Measurements from ENCODE around the gene COA1. TPM values are rescaled to one million over a fixed set of nuclear protein-coding genes. Genes with fewer than 3 reads are reported as not detected.

The COA1 gene
- total RNA-seq, 1 donor, result 69.3 TPM

DNA sequence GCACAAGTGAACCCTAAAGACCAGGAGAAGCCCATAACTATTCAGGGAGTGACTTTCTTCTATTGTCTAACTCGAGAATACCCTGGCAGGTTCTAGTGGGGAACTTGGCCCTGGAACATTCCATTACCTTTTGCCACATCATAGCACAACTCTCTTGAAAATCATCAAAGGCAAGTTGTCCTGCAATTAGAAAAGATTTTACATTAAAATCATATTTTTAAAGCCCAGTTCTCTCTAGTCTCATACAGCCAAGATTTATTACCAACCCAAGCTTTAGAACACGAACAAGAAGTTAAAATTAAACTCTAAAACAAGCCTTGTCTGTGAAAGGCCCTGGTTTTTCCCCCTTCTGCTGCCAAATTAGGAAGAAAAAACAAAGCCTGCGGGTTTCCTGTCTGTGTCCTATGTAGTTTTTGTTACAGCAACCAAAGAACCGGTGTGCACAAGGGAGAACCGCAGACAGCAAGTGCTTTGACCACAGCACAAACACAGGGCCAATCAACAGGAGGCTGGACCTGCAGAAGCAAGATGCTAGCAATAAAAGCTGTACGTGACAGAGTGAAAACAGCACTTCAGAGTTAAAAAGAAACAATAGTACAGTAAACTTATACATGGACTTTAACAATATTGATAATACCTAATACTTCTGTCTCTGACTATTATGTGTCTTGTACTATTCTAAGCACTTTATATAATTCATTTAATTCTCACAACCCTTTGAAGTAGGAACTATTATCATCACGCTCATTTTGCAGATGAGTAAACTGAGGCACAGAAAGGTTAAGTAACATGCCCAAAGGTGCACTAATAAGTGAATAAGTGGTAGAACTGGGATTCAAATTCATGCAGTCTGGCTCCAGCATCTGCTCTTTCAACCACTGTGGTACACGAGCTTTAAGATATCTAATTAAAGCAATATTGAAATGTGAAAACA, 80.6 kb downstream of the COA1 start:
- Histone ChIP-seq H3K27me3 (ENCODE audit: insufficient read depth, low read length) (no peaks in the 10 kb centered on the region), H3K4me1 (ENCODE audit: insufficient read depth, low read length) (peaks cover 94% of the 10 kb centered on the region), H3K4me3 (ENCODE audit: low read length) (no peak overlapping the region), H3K9me3 (ENCODE audit: low read depth, low read length) (no peaks in the 10 kb centered on the region)

DNA sequence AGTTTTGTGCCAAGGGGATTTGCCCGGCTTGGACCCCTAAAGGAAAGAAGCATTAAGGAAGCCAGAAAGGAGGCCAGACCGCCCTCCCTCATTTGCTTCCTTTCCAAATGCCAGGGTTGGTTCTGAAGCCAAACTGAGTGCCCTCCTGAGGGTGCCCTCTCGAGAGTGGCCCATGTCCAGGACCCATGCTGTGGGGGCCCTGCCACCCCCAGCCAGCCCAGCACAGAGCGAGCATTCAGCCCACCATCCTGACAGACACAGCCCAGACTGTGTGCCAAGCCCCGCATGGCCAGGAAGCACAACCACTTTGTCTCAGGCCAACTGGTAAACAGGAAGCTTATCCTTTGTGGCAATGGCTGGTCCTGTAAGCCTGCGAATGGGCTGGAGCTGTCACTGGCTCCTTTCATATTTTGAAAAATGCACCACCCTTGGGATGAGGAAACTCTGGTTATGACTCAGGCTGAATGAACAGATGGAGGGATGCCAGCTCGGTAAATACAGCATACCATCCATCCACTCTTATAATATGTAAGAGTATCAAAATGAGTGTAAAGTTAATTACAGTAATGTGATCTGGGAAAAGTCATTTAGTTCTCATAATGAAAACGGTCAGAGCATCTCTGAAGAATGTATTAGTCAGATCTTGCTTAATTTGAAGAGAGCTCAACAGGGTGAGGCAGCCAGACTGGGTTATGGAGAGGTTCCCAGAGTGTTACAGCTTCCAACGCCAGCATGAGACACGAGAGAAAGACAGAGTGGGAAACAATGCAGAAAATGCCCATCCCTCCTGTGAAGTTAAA, 81.5 kb downstream of the COA1 start:
- no peaks in the 10 kb centered on the region for H3K27me3 ChIP-seq (ENCODE audit: insufficient read depth, low read length)
- no peak overlapping the region for H3K4me3 ChIP-seq (ENCODE audit: low read length)
- no peaks in the 10 kb centered on the region for H3K9me3 ChIP-seq (ENCODE audit: low read depth, low read length)
- H3K4me1 ChIP-seq (ENCODE audit: insufficient read depth, low read length), result peaks cover 93% of the 10 kb centered on the region

DNA sequence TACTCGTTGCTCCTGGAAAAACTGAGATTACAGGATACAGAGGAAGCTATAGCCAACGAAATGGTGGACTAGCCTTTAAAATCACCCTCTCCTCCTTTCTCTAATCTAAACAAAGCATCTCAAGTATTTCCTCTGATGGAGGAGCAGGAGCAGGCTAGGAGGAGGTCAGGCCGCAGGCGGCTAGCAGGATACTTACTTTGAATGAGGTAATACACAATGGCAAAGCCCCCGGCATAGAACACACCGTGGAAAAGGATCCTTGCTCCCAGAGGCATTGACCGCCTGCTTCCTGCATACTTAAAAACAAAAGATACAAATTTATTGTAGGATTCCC, 82.0 kb downstream of the COA1 start:
- Histone ChIP-seq H3K9me3 (ENCODE audit: low read depth, low read length) (no peaks in the 10 kb centered on the region), H3K4me1 (ENCODE audit: insufficient read depth, low read length) (peaks cover 89% of the 10 kb centered on the region), H3K4me3 (ENCODE audit: low read length) (no peak overlapping the region), H3K27me3 (ENCODE audit: insufficient read depth, low read length) (no peaks in the 10 kb centered on the region)

DNA sequence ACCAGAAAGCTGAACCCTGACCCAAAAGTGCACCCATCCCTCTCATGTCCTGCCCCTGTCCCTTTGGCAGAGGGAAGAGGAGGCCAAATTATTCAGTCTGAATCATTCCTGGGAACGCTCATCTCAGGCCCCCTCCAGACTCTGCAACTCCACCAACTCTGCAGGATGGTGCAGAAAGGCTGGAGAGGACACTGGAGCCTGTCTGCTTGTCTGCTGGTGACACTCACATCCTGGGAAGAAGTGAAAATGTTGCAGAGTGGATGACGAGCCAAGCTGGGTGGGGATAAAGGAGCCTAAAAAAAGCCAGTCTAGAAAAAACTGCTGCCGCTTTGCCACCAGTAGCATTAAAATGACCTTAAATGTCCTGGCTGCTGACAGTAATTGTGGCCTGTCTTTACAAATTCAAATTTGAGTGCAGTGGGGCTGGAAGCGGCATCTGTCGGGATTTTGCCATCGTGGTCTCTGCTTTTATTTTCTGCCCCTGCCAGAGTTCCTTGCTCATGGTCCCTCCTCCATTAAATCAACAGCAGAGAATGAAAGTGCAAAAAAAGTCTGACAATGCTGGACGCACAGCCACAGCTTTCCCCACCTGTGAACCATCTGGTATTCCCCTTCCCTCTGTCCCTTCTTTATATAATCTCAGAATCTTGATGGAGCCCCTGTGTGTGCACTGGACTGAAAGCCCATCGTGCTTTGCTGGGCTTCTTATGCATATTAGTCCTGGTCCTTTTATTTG, 82.6 kb downstream of the COA1 start:
- Histone ChIP-seq H3K27me3 (ENCODE audit: insufficient read depth, low read length) (no peaks in the 10 kb centered on the region), H3K4me1 (ENCODE audit: insufficient read depth, low read length) (peaks cover 84% of the 10 kb centered on the region), H3K4me3 (ENCODE audit: low read length) (no peak overlapping the region), H3K9me3 (ENCODE audit: low read depth, low read length) (no peaks in the 10 kb centered on the region)

DNA sequence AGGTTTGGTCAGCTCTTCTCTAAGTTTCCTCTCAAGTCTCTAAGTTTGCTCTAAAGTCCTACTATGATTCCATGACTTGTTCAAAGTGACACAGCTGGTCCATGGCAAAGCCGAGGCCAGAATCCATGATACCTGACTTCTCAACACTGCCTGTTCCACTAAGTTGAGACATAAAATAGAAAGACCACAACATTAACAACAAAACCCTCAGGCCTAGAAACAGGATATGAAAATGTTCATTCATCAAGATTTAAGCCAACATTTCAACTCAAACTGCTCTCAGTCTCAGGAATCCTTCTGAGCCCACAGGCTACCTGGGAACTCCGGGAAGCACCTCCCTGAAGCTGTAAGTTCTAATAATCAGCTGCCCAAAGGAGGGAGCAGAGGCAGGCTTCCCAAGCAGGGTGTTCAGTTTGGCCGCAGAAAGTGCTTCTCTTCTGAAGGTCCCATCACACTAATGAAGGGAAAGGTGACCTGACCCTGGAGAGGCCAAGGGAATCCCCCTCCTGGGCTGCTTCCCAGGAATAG, 83.6 kb downstream of the COA1 start:
- Histone ChIP-seq H3K4me1 (ENCODE audit: insufficient read depth, low read length) (peaks cover 74% of the 10 kb centered on the region), H3K4me3 (ENCODE audit: low read length) (no peak overlapping the region), H3K27me3 (ENCODE audit: insufficient read depth, low read length) (no peaks in the 10 kb centered on the region), H3K9me3 (ENCODE audit: low read depth, low read length) (no peaks in the 10 kb centered on the region)

DNA sequence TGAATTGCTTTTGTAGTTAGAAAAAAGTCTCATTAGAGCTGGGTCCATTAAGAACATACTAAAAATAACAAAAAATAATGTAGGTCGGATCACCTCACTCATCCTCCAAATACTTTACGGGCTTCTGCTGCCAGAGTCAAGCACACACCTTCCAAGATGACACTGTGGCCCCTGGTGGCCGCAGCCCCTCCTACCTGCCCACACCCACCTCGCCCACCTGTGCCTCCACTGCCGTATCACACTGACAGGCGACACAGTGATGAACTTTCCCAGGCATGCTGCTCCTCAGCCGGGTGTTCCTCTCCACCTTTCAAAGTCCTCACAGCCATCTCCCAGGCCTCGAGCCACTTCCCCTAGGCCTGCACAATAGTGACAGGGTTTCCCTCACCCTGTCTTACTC, 85.5 kb downstream of the COA1 start:
- Histone ChIP-seq H3K4me1 (ENCODE audit: insufficient read depth, low read length) (peaks cover 65% of the 10 kb centered on the region), H3K9me3 (ENCODE audit: low read depth, low read length) (no peaks in the 10 kb centered on the region), H3K4me3 (ENCODE audit: low read length) (no peak overlapping the region), H3K27me3 (ENCODE audit: insufficient read depth, low read length) (no peaks in the 10 kb centered on the region)

DNA sequence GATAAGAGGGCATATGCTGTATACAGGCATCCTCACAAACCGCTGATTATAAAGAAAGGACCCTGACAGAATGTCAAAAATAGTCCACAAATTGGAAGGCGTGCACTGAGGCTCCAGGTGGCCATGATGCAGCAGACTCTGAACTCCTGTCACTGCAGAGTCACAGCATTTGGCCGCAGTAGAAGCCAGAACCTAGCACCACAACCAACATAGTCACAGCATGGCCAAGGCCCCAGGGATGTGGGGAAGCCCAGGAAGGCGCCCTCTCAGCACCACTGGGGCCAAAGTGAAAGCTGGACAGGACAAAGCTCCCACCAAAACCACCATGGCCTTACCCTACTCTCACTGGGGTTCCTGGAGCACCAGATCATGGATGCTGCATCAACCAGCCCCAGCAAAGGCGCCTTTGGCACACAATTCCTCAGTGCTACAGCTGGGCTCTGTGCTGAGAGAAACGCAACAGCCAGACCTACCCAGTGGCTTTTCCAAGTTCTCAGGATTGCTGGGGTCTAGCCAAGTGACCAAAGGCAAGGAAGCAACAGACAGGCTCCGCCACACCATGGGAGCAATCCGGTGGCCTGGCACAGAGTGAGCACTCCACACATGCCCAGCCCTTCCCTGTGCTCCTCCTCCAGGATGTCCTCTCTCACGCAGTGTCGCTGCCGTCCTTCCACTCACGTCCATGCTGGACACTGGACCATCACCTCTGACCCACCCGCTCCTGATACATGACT, 86.3 kb downstream of the COA1 start:
- H3K9me3 ChIP-seq (ENCODE audit: low read depth, low read length), result no peaks in the 10 kb centered on the region
- H3K27me3 ChIP-seq (ENCODE audit: insufficient read depth, low read length), result no peaks in the 10 kb centered on the region
- peaks cover 61% of the 10 kb centered on the region for H3K4me1 ChIP-seq (ENCODE audit: insufficient read depth, low read length)
- no peak overlapping the region for H3K4me3 ChIP-seq (ENCODE audit: low read length)

DNA sequence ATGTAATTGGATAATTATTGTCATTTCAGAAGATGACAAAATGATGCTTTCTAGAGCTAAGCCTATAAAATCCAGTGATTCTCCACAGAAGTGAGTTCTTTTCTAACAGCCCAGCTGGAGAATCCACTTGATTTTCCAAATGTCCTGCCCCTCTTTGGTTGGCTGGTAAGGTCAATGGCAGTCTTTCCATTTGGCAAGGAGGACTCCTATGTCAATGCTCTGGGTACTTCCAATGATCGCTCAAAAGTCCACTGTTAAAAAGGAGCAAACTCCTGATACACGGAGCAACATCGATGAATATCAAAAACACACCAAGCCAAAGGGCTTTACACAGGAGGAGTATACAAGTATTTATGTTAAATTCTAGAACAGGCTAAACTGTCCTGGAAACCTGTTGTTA, 88.6 kb downstream of the COA1 start:
- H3K27me3 ChIP-seq (ENCODE audit: insufficient read depth, low read length), result no peaks in the 10 kb centered on the region
- H3K4me1 ChIP-seq (ENCODE audit: insufficient read depth, low read length), result peaks cover 46% of the 10 kb centered on the region
- H3K9me3 ChIP-seq (ENCODE audit: low read depth, low read length), result no peaks in the 10 kb centered on the region
- H3K4me3 ChIP-seq (ENCODE audit: low read length), result no peak overlapping the region

DNA sequence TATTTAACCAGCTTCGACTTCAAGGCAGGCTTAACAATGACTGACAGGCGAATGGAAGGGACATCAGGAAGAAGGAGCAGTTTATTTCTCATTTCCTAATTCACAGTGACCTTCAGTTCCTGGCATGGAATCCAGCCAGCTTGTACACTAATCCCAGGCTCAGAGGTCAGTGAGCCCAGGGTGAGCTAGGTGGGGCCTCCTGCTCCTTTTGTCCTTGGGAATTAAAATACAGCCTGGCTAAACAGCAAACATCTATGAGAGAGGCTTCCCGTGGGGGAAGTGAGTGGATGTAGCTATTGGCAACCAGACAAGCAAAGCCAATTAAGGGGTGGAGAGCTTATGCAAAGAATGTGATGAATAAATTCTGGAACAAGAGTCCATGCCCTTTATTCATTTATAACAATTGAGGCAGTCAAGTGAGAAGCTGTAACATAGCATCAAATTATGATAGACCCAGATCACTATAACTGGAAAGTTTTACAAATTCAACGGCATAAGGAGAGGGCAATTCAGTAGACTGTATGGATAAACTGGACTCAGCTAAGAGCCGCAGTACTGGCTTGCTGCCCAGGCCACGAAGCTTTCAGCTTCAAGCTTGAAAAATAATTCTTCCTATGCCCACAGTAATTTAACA, 89.3 kb downstream of the COA1 start:
- H3K4me3 ChIP-seq (ENCODE audit: low read length), result no peak overlapping the region
- no peaks in the 10 kb centered on the region for H3K27me3 ChIP-seq (ENCODE audit: insufficient read depth, low read length)
- H3K9me3 ChIP-seq (ENCODE audit: low read depth, low read length), result no peaks in the 10 kb centered on the region
- H3K4me1 ChIP-seq (ENCODE audit: insufficient read depth, low read length), result peaks cover 43% of the 10 kb centered on the region

DNA sequence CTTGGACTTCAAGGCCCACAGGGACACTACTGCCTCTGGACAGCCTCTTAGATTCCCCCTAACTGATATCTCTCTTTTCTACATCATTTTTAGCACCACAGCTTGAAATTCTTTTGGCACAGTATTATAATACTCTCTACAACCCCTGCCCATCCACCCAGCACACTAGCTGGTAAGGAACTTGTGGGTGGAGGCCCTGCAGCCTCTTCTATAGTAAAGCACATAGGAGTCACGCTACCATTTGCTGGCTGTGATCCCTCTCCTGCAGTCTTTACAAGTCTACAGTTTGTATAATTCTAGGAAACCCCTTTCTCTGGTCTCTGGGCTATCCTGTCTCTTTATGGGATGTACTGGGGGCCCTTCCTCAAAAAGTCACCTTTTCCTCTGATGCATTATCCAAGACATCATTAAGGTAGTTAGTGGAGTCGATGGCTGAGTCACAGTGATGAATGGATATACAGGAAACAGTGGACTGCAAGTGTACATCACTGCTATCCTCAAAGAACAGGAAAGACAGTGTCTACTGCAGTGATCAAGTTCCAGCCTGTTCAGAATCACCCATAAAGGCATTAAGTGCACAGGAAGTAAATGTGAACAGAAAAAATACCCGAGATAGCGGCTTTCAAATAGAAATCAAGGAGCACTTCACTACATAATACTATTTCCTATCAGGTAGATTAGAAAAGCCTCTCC, 92.1 kb downstream of the COA1 start:
- peaks cover 39% of the 10 kb centered on the region for H3K4me1 ChIP-seq (ENCODE audit: insufficient read depth, low read length)
- no peaks in the 10 kb centered on the region for H3K27me3 ChIP-seq (ENCODE audit: insufficient read depth, low read length)
- H3K4me3 ChIP-seq (ENCODE audit: low read length), result no peak overlapping the region
- no peaks in the 10 kb centered on the region for H3K9me3 ChIP-seq (ENCODE audit: low read depth, low read length)

DNA sequence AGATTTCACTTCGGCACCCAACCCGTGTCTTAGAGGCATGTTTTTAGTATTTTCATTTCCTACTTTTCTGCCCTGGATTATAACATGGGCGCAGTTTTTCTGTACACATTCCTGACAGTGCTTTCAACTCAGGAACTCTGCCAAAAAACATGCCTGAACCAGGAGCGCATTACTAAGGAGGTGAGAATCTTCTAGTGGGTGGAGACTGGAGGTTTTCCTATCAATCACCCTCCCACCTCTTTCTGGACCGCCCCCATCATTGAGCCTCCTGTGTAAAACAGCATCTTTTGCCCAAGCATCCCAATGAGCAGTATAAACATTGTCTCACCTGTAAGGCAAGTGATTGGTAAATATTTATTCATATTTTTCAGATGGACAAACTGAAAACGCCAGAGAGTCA, 93.2 kb downstream of the COA1 start:
- no peaks in the 10 kb centered on the region for H3K27me3 ChIP-seq (ENCODE audit: insufficient read depth, low read length)
- no peaks in the 10 kb centered on the region for H3K9me3 ChIP-seq (ENCODE audit: low read depth, low read length)
- peaks cover 49% of the 10 kb centered on the region for H3K4me1 ChIP-seq (ENCODE audit: insufficient read depth, low read length)
- H3K4me3 ChIP-seq (ENCODE audit: low read length), result no peak overlapping the region

DNA sequence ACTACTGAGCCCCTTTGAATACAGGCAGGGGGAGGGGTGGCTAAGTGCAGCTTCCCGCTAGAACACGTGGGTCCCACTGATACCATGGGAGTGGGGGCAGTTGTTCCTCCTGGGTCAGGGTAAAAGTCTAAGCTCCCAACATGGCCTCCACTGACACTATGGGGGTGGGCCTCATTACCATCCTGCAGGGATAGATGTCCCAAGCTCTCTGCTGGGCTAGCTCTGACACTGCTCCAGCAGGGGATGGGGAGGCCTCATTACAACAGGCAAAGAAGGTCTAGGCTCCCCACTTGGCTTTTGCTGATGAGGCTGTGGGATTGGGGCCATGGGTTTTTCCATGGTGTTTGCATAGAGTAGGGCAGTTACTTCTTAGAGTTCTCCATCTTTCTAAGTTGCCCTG, 94.9 kb downstream of the COA1 start:
- Histone ChIP-seq H3K27me3 (ENCODE audit: insufficient read depth, low read length) (no peaks in the 10 kb centered on the region), H3K9me3 (ENCODE audit: low read depth, low read length) (no peaks in the 10 kb centered on the region), H3K4me1 (ENCODE audit: insufficient read depth, low read length) (peaks cover 42% of the 10 kb centered on the region), H3K4me3 (ENCODE audit: low read length) (no peak overlapping the region)

DNA sequence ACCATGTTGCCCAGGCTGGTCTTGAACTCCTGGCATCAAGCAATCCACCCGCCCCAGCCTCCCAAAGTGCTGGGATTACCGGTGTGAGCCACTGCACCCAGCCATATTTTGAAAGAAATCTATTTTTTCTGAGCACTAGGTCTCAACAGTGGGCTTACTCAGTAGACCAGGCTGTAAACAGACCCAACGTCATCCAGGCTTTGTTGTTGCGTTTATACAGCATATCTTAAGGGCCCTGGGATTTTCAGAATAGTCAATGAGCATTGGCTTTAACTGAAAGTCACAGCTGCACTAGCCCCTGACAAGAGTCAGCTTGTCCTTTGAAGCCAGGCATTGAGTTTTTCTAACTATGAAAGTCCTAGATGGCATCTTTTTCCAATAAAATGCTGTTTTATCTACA, 96.6 kb downstream of the COA1 start:
- Histone ChIP-seq H3K4me3 (ENCODE audit: low read length) (no peak overlapping the region), H3K9me3 (ENCODE audit: low read depth, low read length) (no peaks in the 10 kb centered on the region), H3K27me3 (ENCODE audit: insufficient read depth, low read length) (no peaks in the 10 kb centered on the region), H3K4me1 (ENCODE audit: insufficient read depth, low read length) (peaks cover 37% of the 10 kb centered on the region)

Data from mononuclear cell (primary cell).